NCI-H2227 treated with DMSO at 0.1 percent for 48 hours (cell line): ENCODE measurements around the gene GRIN2D.

Experiments
- DNase-seq: peaks from one replicate; lab custom pipeline; 2025; lab: John Stamatoyannopoulos, UW

Gene GRIN2D

DNA sequence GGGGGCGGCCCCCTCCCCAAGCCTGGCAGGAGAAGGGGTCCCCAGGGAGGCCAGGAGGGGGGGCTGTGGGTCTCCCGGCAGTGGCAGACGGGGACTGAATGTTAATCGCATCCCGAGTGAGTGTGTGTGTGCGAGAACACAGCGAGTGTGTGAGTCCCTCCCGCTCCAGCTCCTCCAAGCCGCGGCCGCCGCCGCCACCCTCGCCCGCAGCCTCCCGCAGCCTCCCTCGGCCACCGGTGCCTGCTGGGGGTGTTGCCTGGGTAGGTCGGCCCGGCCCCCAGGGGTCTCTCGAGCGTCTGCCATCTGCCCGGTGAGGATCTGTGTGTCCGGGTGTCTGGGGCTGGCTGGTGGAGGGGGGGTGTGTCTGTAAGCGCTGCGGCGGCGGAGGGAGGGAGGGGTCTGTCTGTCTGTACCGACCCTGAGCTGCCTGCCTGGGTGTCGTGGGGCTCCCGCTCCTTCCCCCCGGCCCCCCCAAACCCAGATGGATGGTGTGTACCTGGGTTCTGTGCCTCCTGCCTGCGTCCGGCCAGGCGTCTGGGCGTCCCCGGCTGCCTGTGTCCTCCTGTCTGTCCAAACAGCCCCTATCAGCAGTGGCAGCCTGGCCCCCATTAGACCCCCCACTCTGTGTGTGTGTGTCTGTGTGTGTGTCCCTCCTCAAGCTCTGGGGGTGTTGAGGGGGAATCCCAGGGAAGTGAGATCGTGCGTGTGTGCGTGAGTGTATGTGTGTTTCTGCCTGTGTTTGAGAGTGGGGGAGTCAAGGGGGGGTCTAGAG is at the start of gene GRIN2D:
TSS of gene GRIN2D (plus strand) at position 110 of the 772 bp plus-strand sequence. CDS start 4,725 bp downstream, outside the sequence.
- no peak for DNase-seq

- DNase-seq: no peak
Measured at GRCh38 chr19:48344892-48345291, 48.6 kb upstream of the GRIN2D start.

DNA sequence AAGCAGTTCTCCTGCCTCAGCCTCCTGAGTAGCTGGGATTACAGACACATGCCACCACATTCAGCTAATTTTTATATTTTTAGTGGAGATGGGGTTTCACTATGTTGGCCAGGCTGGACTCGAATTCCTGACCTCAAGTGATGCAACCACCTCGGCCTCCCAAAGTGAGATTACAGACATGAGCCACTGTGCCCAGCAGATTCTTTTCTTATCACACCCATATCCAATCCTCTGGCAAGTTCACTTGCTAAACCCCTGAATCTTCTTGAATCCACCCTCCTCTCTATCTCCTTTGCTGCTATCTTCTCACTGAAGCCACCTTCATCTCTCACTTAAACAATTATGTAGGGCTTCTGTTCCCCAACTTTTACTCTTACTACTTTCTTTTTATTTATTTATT is 47.3 kb upstream of the GRIN2D start:
- no peak for DNase-seq

DNA sequence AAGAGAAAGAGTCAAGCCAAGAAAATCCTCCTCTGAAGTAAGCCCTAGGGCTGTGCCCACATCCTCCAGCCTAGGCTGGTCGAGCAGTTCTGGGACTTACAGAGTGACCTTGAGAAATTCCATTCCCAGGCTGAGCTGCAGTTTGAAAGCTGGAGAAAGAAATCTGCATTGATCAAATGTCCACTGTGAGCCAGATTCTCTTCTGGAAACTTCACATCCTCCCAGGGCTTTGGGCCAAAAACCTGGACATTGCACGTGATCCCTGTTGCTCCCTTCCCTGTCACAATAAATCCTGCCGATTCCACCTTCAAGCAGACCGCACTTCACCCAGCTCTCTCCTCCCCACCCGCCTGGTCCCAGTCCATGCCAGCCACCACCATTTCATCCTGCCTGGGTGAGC is 45.4 kb upstream of the GRIN2D start:
- DNase-seq: no peak

DNA sequence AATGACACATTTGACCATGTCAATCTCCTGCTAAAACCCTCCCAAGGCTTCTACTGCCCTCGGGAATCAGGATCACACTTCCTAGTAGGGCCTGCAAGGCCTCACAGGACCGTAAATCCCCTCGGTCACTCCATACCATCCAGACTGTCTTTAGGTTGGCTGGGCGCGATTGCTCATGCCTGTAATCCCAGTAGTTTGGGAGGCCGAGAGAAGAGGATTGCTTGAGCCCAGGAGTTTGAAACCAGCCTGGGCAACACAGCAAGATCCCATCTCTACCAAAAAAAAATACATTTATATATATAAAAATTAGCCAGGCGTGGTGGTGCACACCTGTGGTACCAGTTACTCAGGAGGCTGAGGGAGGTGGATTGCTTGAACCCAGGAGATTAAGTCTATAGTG is 44.7 kb upstream of the GRIN2D start:
- DNase-seq: no peak

DNA sequence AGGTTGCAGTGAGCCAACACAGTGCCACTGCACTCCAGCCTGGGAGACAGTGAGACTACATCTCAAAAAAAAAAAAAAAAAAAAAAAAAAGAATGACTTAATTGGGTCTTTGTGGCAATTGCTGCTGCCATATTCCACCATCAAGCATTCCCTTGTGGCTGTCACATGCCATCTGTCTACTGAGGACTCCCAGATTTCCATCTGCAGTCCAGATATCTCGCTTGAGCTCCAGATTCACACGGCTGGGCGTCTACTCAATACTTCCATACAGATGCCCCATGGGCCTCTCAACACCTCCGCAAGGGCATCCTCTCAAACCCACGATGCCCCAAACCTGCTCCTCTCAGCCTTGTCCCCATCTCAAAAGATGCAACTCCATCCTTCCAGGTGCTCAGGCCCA is 42.6 kb upstream of the GRIN2D start:
- DNase-seq: no peak

GRCh38 chr19:48351341-48351752 is 42.1 kb upstream of the GRIN2D start:
- peak; percentile 19 for DNase-seq

DNA sequence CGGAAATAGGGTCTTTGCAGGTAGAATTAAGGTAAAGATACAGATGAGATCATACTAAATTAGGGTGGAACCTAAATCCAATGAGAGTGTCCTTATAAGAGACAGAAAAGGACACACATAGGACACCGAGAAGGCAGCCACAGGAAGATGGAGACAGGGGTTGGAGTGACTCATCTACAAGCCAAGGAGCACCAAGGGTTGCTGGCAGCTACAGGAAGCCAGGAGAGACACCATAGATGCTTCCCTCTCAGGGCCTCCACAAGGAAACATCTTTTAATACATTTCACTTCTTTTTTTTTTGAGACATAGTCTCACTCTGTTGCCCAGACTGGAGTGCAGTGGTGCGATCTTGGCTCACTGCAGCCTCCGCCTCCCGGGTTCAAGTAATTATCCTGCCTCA is 39.8 kb upstream of the GRIN2D start:
- DNase-seq: no peak

GRCh38 chr19:48354332-48354992 is 39.0 kb upstream of the GRIN2D start:
- no peak for DNase-seq

GRCh38 chr19:48355365-48355954 is 38.0 kb upstream of the GRIN2D start:
- DNase-seq: no peak

- no peak for DNase-seq
Measured at GRCh38 chr19:48359123-48359522, 34.3 kb upstream of the GRIN2D start.

GRCh38 chr19:48361912-48362311 is 31.6 kb upstream of the GRIN2D start:
- no peak for DNase-seq

- peak; percentile 89 for DNase-seq
Measured at GRCh38 chr19:48362716-48363499, 30.6 kb upstream of the GRIN2D start.

GRCh38 chr19:48363500-48363809 is 30.0 kb upstream of the GRIN2D start:
- no peak for DNase-seq

DNA sequence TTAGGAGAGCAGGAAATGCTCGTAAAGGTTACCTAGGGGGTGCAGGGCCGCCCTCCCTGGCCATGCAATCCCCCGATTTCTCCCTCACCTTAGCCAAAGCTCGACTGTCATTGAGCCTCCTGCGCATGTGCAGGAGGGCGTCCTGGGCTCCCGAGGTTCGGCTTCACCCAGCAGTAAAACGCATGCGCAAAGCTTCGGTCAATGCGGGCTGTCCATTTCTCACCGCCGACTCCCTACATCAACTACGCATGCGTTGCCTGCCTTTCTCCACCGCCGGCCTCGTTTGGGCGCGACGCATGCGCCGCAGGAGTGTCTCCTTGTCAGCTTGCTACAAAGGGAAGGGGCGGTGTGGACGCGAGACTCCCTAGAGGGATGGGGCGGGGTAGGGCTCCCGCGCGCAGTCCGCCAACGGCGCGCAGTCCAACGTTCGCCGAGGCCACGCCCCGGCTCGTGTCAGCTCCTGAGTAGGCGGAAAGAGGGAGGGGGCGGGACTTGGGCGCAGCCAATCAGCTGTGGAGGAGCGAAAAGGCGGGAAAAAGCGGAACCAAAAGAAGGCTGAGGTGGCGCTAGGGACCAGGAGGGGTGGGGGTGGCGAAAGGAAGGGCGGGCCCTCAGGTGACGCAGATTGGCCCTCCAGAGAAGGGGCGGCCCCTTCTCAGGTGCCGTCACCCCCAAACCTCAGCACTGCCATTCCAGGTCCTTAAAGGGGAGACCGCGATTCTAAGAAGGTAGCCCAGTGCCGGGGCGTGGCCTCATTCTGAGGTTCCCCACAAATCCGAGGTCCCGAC is 29.5 kb upstream of the GRIN2D start, which contains the start of the genes SYNGR4 and TMEM143:
TSS of gene SYNGR4 (plus strand) at position 558 of the 788 bp plus-strand sequence. CDS start 1,476 bp downstream, outside the sequence.
TSS of gene TMEM143 (minus strand) at position 131 of the 788 bp plus-strand sequence. CDS start at position 111, 20 bp downstream.
- peak; percentile 97 for DNase-seq

DNA sequence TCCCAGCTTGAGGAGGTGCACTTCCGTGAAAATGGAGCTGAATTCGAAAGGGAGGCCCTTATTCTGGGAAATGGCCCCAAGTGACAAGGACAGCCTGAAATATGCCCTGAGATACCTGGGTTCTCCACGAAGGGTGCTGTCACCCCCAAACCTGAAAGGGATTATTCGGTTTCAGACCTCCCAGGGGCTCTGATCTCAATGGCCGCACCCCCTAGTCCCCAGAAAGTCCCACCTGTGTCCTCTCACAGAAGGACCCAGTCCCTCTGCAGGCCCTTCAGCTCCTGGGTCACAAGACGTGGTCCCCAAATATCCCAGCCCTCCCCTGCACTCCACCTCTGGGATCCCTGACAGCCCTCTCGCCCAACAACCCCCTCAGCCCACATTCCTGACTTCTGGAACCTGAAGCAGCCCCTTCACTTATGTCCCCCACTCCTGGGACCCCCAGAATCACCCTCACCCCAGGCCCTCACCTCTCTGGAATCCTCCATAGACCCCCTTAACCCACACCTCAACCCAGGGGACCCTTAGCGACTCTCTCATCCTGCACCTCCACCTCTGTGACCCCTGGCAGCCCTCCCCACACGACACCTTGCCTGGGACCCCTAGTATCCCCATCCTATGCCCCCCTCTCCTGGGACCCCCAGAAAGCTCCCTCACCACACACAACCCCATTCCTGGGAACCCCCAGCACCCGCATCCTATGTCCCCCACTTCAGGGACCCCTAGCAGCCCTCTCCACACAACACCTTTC is 28.7 kb upstream of the GRIN2D start:
- no peak for DNase-seq

DNA sequence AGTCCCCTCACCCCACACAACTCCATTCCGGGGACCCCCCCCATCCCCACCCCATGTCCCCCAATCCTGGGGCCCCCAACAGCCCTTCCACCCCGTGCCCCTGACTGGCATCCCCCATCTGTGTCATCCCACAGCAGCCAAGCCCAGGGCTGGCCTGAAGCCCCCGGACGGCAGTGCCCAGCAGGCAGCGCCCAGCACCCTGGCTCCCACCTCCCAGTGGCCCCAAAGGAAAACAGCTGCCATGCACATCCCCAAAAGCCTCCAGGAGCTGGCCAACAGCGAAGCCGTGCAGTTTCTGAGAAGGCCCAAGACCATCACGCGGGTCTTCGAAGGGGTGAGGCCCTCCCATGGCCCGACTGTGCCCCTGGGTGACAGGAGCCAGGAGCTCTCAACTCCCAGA is 27.9 kb upstream of the GRIN2D start:
- DNase-seq: no peak

DNA sequence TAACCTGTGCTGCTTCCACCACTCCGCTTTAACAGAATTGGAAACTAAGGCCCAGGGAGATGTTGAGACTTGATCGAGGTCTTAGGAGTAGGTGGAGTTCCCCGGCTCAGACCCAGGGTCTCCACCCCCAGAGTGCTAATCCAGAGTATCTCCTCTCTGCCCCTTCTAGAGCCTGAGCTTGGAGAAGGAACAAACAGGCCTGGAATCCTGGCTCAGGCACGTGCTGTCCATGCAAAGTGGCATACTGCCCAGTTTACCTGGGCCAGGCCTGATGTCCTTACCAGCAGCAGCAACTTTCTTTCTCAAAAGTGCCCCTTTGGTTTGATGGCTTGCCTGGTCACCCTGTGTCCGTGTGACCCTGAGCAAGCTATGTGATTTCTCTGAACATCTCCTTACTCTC is 25.6 kb upstream of the GRIN2D start:
- no peak for DNase-seq

- no peak for DNase-seq
Measured at GRCh38 chr19:48368936-48369335, 24.5 kb upstream of the GRIN2D start.

- no peak for DNase-seq
Measured at GRCh38 chr19:48370955-48371354, 22.5 kb upstream of the GRIN2D start.

GRCh38 chr19:48371367-48371766 is 22.1 kb upstream of the GRIN2D start:
- no peak for DNase-seq
